HepG2 (cell line): Measurements from ENCODE around the gene SYNM. TPM values are rescaled to one million over a fixed set of nuclear protein-coding genes. Genes with fewer than 3 reads are reported as not detected.

Experiments
- ATAC-seq: fragments of 200-7000 bp; cut with Tn5 transposase; 3 replicates; pipeline ENCODE4 v1.9.1; 2020; ENCODE audit warnings: mild to moderate bottlenecking, moderate library complexity
- BruUV-seq: library from RNA; stranded (reverse); fragments of 400-500 nt; replicated peaks from 2 replicates; lab custom pipeline; 2021; lab: Mats Ljungman, UMichigan
- CTCF ChIA-PET: fragments of 300-600 bp; formaldehyde crosslinking; extraction: SDS; loops from one replicate; lab custom pipeline; 2021; ENCODE audit warnings: low total read pairs, inconsistent platforms, low intra/inter-chr PET ratio; lab: Yijun Ruan, JAX
- POLR2A ChIA-PET: fragments of 350-600 bp; sonication (Branson Sonifier 250); formaldehyde crosslinking; loops from one replicate; lab custom pipeline; 2020; ENCODE audit warnings: antibody characterized with exemption, inconsistent platforms; lab: Yijun Ruan, JAX
- DNase-seq: peaks from one replicate; pipeline ENCODE4 v3.0.0-alpha.2; 2015; ENCODE audit warnings: low spot score
- FAIRE-seq: peaks from 3 replicates; lab custom pipeline; 2011; peaks lifted over from hg19 to GRCh38; lab: Jason Lieb, UNC
- H2AFZ ChIP-seq: one replicate; pipeline ENCODE4 v1.6.1; 2011; ENCODE audit warnings: low read length, inconsistent platforms
- H3K27ac ChIP-seq: fragments of 300-600 bp; 3 replicates; pipeline ENCODE4 v1.8.0; 2011; ENCODE audit warnings: mixed run types, mild to moderate bottlenecking, mixed read lengths, low read length, inconsistent platforms; ENCODE audit not compliant: insufficient read depth; ENCODE audit errors: extremely low read length
- H3K27me3 ChIP-seq, 2 experiments: fragments of 200-600 bp in 1 of 2; 2 replicates in 1 of 2; 3 replicates in 1 of 2; pipeline versions ENCODE4 v1.6.0 to v1.8.0; 2011; ENCODE audit warnings: low read length in 2 of 2, mild to moderate bottlenecking in 2 of 2, moderate library complexity in 2 of 2, inconsistent platforms in 1 of 2; ENCODE audit not compliant: insufficient read depth in 2 of 2, control insufficient read depth in 1 of 2
- H3K36me3 ChIP-seq, 2 experiments: fragments of 200-600 bp in 1 of 2; replicated peaks in 1 of 2; 2 replicates in 1 of 2; 3 replicates in 1 of 2; pipeline versions ENCODE4 v1.5.1 to v1.8.0; 2011; ENCODE audit warnings: low read length in 2 of 2, inconsistent platforms in 1 of 2; ENCODE audit not compliant: insufficient read depth in 2 of 2, control insufficient read depth in 1 of 2
- H3K4me1 ChIP-seq: 2 replicates; pipeline ENCODE4 v1.5.1; 2012; ENCODE audit warnings: low read length, inconsistent platforms; ENCODE audit not compliant: insufficient read depth
- H3K4me2 ChIP-seq: 2 replicates; pipeline ENCODE4 v1.6.0; 2011; ENCODE audit warnings: low read depth, low read length, inconsistent platforms
- H3K4me3 ChIP-seq, 3 experiments: fragments of 200-600 bp in 1 of 3; sonication (generic), shearing (Covaris generic) in 1 of 3; replicated peaks in 1 of 3; 2 replicates each; pipeline ENCODE4 v1.5.1; 2011 to 2016; ENCODE audit warnings: low read length in 3 of 3, inconsistent platforms in 2 of 3, low read depth in 2 of 3, mild to moderate bottlenecking in 2 of 3, control low read depth in 1 of 3, mixed read lengths in 1 of 3; ENCODE audit not compliant: insufficient read depth in 1 of 3
- H3K79me2 ChIP-seq: one replicate; pipeline ENCODE4 v1.6.1; 2011; ENCODE audit warnings: low read length, inconsistent platforms; ENCODE audit not compliant: insufficient read depth
- H3K9ac ChIP-seq: 2 replicates; pipeline ENCODE4 v1.6.0; 2011; ENCODE audit warnings: mild to moderate bottlenecking, low read depth, low read length, inconsistent platforms; ENCODE audit not compliant: insufficient read depth
- H3K9me3 ChIP-seq: 2 replicates; pipeline ENCODE4 v1.5.1; 2012; ENCODE audit warnings: mild to moderate bottlenecking, low read length
- H4K20me1 ChIP-seq: 2 replicates; pipeline ENCODE4 v1.6.0; 2011; ENCODE audit warnings: inconsistent platforms, mild to moderate bottlenecking, low read length, moderate library complexity; ENCODE audit not compliant: insufficient read depth
- ARID5B ChIP-seq: IDR thresholded peaks from 2 replicates; pipeline ENCODE4 v1.4.0; 2020; ENCODE audit warnings: mild to moderate bottlenecking, missing genetic modification reagents
- CREBL2 ChIP-seq: sonication (generic); formaldehyde crosslinking; IDR thresholded peaks from 2 replicates; pipeline ENCODE4 v1.8.1; 2023; ENCODE audit warnings: missing genetic modification reagents, mild to moderate bottlenecking, borderline replicate concordance
- FOXC1 ChIP-seq: sonication (generic); formaldehyde crosslinking; IDR thresholded peaks from 2 replicates; pipeline ENCODE4 v1.8.0; 2022; ENCODE audit warnings: mild to moderate bottlenecking, missing genetic modification reagents, borderline replicate concordance
- MAX ChIP-seq: IDR thresholded peaks from 2 replicates; pipeline ENCODE4 v1.6.1; 2012; ENCODE audit warnings: inconsistent platforms
- NR2C2 ChIP-seq: sonication (generic); formaldehyde crosslinking; IDR thresholded peaks from 2 replicates; pipeline ENCODE4 v1.4.0; 2020; ENCODE audit warnings: missing genetic modification reagents, mild to moderate bottlenecking, moderate library complexity, borderline replicate concordance
- POGK ChIP-seq: sonication (generic); formaldehyde crosslinking; conservative IDR thresholded peaks from 2 replicates; pipeline ENCODE4 v1.8.0; 2022; ENCODE audit warnings: mild to moderate bottlenecking, moderate library complexity, missing genetic modification reagents
- RFX5 ChIP-seq: IDR thresholded peaks from 2 replicates; pipeline ENCODE4 v1.6.1; 2011; ENCODE audit warnings: low read depth, low read length, improper control_type of control experiment
- SOX5 ChIP-seq: IDR thresholded peaks from 2 replicates; pipeline ENCODE4 v1.6.1; 2016; ENCODE audit warnings: borderline replicate concordance
- TCF12 ChIP-seq, 2 experiments: fragments of 450-650 bp in 1 of 2; sonication (generic) in 1 of 2; formaldehyde crosslinking in 1 of 2; IDR thresholded peaks; 2 replicates each; pipeline versions ENCODE4 v1.6.1 to v1.8.0; 2017 to 2022; ENCODE audit warnings: antibody characterized with exemption in 1 of 2, mild to moderate bottlenecking in 1 of 2, missing genetic modification reagents in 1 of 2, moderate library complexity in 1 of 2
- ZEB1 ChIP-seq: IDR thresholded peaks from 2 replicates; pipeline ENCODE4 v1.6.1; 2012; ENCODE audit warnings: mild to moderate bottlenecking, low read depth, inconsistent platforms; ENCODE audit not compliant: insufficient replicate concordance
- ZNF101 ChIP-seq: sonication (generic); formaldehyde crosslinking; IDR thresholded peaks from 2 replicates; pipeline ENCODE4 v1.4.0; 2020; ENCODE audit warnings: mild to moderate bottlenecking, low read depth, missing genetic modification reagents, borderline replicate concordance
- ZNF136 ChIP-seq: sonication (generic); formaldehyde crosslinking; IDR thresholded peaks from 2 replicates; pipeline ENCODE4 v1.8.1; 2022; ENCODE audit warnings: low read depth, mild to moderate bottlenecking, moderate library complexity, missing genetic modification reagents
- ZNF446 ChIP-seq: sonication (generic); formaldehyde crosslinking; IDR thresholded peaks from 2 replicates; pipeline ENCODE4 v1.5.0; 2020; ENCODE audit warnings: mild to moderate bottlenecking, missing genetic modification reagents
- WGBS: methylation state at CpG from one replicate; pipeline ENCODE4 v1.1.6; 2017; ENCODE audit warnings: low lambda C conversion rate; 5-methylcytosine and 5-hydroxymethylcytosine counted together
- in situ Hi-C: cut with HindIII; loops from 2 replicates; pipeline ENCODE4 v1.10.0; 2017; ENCODE audit warnings: low pct_unique_long_range_greater_than_20kb; ENCODE audit not compliant: extremely low pct_ligation_motif_present
- intact Hi-C: fragments of 100-400 bp; cut with micrococcal nuclease; formaldehyde crosslinking; loops from one replicate; pipeline ENCODE4 v1.10.0; 2022; ENCODE audit not compliant: unreplicated experiment
- polyA plus RNA-seq, 8 experiments: library from polyadenylated mRNA; depleted of rRNA in 3 of 8; stranded (reverse) in 7 of 8; unstranded in 1 of 8; fragments of >200 nt; fragmentation: Illumina TruSeq in 4 of 8; extraction: Trizol in 4 of 8; gene quantifications; 2 replicates each; pipeline versions ENCODE4 v1.2.1 to v1.2.3, GENCODE V29; 2011 to 2016; ENCODE audit warnings: low read depth in 4 of 8, missing spikeins in 1 of 8, mixed read lengths in 1 of 8; ENCODE audit not compliant: insufficient read depth in 1 of 8
- total RNA-seq, 5 experiments: library from RNA; depleted of rRNA; stranded (reverse); fragments of >200 nt; fragmentation: Illumina TruSeq; extraction: Trizol; gene quantifications; 2 replicates each; pipeline ENCODE4 v1.2.3, GENCODE V29; 2016; ENCODE audit warnings: low read depth in 1 of 5

The SYNM gene
- total and polyA plus RNA-seq, 2 of the 13 experiments (the other 11 are each of a cell fraction or from before 2014, with no cell fraction given): 1.1 to 3.7 TPM

GRCh38 chr15:99109555-99110021 is 4.7 kb downstream of the SYNM start (continued):
- no peak for TF ChIP-seq POGK
- TF ChIP-seq CREBL2 (CRISPR knock-in tag): no peak

- Histone ChIP-seq H2AFZ (no peak overlapping the region), H3K9me3 (no peaks in the 10 kb centered on the region), H3K4me1 (peaks cover 37% of the 10 kb centered on the region), H3K79me2 (no peaks in the 10 kb centered on the region), H3K4me2 (no peak overlapping the region), H3K9ac (no peak overlapping the region), H3K4me3 (no peak overlapping the region), H3K36me3 (no peaks in the 10 kb centered on the region), H4K20me1 (no peaks in the 10 kb centered on the region)
- intact Hi-C loops (no loop called here), in situ Hi-C loops (no loop called here)
- POLR2A ChIA-PET: no interaction called here
- CTCF ChIA-PET: no interaction called here
- FAIRE-seq (no peak), ATAC-seq (no peak), DNase-seq (no peak)
- BruUV-seq: no TSS peak
- TF ChIP-seq ZEB1 (no peak), ARID5B (CRISPR knock-in tag) (no peak), ZNF136 (no peak), RFX5 (no peak), ZNF101 (CRISPR knock-in tag) (no peak), NR2C2 (CRISPR knock-in tag) (no peak), FOXC1 (CRISPR knock-in tag) (no peak), TCF12 (IDR thresholded peaks at IDR 0.05) (no peak), TCF12 (CRISPR knock-in tag; IDR thresholded peaks at IDR 0.05) (no peak), ZNF446 (CRISPR knock-in tag) (no peak), SOX5 (no peak), MAX (no peak)
- TF ChIP-seq, all 625 proteins: peak for 0
- H3K27me3 ChIP-seq: no peaks in the 10 kb centered on the region
- WGBS: 94% methylated on average over 12 of the region's 12 CpGs
- no peak overlapping the region for H3K27ac ChIP-seq
Observed at GRCh38 chr15:99110093-99110492, 5.2 kb downstream of the SYNM start.
